HG02623 (cell line): ENCODE data around the gene RUNX2.

Experiments
- ATAC-seq: cut with Tn5 transposase; IDR thresholded peaks from one replicate; pipeline ENCODE4 v1.9.1; 2021; ENCODE audit warnings: moderate library complexity; ENCODE audit not compliant: unreplicated experiment

RUNX2 gene

DNA sequence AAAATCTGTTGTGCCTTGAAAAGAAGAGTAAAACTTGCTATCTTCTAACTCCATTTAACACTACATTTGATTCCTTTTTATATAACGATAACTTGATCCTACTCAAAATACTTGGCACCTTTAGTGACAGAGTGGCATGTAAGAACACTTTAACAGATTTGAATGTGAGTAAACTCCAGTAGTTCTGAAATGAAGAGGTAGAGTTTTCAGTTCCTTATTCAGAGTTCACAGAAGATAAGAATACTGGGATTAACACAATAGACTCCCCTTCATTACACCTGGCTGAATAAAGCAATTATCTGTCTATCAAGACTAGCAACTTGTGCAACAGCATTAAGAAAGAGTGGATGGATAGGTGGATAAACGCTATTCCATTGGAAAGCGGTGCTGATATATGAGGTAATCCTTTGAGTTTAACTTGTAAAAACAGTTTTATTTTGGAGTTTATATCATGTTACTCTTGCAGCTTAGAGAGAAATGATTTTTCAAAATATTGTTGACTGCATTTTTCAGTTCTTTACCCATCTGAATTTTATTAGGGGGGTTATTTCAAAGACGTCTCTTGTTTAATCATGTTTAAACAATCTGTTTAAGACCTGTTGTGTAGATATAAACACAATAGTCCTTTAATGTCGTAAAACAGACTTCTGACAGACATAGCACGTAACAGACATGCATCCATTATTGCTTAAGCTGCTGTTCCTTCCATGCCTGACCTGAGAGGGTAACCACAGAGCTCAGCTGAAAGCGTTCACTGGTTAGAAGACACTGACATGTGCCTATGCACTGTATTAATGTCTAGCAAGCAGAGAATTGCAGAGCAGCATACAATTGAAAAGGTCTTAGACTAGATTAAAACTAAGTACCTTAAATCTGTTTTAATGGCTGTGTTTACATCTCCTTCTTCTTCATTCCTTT lies 152.0 kb downstream of the RUNX2 start:
- peak; percentile 85 for ATAC-seq

- no peak for ATAC-seq
These were observed 152.8 kb downstream of the RUNX2 start for GRCh38 chr6:45480752-45481415.

- no peak for ATAC-seq
These were observed 154.9 kb downstream of the RUNX2 start for GRCh38 chr6:45483021-45483420.

- ATAC-seq = no peak
These were observed 155.4 kb downstream of the RUNX2 start for GRCh38 chr6:45483501-45483900.

DNA sequence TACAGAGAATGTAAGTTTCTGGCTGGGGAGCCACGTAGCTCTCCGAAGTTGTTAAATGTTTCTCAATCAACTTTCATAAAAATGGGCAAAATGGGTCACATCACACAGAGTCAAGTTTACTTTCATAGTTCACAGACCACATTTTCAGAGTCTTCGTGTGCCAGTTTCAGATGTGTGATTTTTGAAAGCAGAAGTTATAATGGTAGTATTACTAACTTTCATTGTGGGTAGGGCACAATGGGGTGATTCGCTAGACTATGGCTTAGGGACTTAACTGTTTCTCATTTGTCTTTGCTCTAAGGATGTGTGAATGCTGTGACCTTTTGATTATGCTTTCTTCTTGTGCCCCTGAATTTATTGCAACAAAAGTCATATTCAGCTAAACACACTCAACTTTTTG lies 158.6 kb downstream of the RUNX2 start:
- no peak for ATAC-seq

DNA sequence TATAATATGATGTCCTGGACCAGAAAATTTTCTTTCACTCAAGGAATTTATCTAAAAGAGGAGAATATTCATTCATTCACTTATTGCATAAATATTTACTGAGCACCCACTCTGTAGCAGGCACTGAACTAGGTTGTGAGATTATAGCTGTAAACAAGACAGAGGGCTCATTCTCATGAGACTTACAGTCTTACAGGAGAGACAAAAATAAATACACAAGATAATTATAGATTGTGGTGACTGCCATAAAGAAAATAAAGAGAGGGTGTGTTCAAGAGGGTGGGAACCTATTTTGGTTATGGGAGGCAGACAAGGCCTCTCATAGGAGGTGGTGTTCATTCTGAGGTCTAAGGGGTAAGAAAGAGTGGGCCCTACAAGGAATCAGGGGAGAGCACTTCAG lies 159.5 kb downstream of the RUNX2 start:
- no peak for ATAC-seq

DNA sequence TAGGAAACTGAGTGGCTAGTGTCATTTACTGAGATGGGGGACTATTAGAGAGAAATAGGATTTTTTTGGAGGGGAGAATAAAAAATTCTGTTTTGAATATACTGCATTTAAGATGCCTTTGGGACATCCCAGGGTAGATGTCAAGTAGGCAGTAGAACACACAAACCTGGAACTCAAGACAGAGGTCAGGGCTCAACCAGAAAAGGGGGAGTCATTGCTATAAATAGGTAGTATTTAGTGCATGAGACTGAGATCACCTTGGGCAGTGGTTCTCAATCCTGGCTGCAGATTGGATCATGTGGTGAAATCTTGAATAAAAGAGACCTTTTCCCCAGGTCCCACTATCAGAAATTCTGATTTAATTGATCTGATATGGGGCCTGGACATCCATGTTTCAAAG lies 160.1 kb downstream of the RUNX2 start:
- no peak for ATAC-seq

GRCh38 chr6:45488889-45489288 lies 160.8 kb downstream of the RUNX2 start:
- no peak for ATAC-seq

- no peak for ATAC-seq
These were observed 163.1 kb downstream of the RUNX2 start for GRCh38 chr6:45491048-45491735.

GRCh38 chr6:45491874-45492273 lies 163.7 kb downstream of the RUNX2 start:
- no peak for ATAC-seq

DNA sequence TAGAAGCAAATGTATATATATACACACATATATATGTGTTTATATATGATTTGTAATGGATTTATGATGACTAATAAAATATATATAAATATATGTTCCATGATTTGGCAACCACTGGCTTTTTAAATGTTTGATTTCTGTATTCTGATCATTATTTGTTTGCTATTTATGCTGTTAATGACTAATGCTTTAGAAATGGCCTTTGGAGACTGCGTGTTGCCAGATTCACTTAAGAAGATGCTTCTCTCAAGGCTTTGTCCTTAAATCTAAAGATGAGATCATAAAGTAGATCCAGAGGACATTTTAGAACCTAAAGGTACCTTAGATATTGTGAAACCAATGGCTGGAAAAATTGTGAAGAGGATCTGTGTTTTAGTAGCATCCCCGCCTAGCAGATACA lies 165.6 kb downstream of the RUNX2 start:
- no peak for ATAC-seq

GRCh38 chr6:45494416-45495135 lies 166.4 kb downstream of the RUNX2 start:
- ATAC-seq = no peak

GRCh38 chr6:45495429-45496084 lies 167.4 kb downstream of the RUNX2 start:
- no peak for ATAC-seq

- no peak for ATAC-seq
These were observed 167.9 kb downstream of the RUNX2 start for GRCh38 chr6:45496085-45496433.

DNA sequence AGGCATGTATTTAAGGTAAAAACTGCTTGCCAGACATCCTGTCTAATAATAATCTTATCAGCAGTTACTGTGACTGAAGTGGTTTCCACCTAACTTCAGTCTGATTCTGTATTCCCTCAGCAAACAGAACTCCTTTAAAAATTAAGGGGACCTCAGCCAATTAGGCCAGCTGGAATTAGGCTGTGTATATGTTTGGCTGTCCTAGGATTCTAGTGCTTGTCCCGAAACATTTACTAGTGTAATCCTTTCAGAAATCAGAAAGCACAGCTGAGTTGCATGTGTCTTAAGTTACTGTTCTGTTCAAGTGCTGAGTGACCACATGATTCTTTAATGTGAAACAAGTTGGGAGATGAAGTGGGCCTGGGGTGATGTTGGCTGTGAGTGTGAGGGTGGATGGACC lies 170.5 kb downstream of the RUNX2 start:
- ATAC-seq = no peak

- ATAC-seq = no peak
These were observed 173.0 kb downstream of the RUNX2 start for GRCh38 chr6:45500924-45501816.

DNA sequence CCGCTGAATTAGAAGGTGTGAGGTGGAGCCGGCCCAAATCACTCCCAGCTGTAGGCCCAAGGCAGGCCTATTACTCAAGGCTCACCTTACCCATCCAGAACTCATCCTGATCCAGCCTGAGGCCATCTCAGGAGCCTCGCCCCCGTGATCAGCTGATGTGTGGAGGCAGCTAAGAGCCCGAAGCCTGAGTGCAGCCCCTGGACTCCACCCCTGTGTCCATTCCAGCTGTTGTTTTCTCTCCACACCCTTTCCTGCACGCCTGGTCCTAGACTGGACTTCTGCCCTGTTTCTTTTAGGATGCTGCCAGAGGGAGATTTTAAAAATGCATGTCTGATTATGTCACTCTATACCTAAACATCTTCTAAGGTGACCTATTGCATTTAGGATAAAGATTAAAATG lies 174.3 kb downstream of the RUNX2 start:
- ATAC-seq = no peak

GRCh38 chr6:45504947-45505346 lies 176.8 kb downstream of the RUNX2 start:
- ATAC-seq = no peak

DNA sequence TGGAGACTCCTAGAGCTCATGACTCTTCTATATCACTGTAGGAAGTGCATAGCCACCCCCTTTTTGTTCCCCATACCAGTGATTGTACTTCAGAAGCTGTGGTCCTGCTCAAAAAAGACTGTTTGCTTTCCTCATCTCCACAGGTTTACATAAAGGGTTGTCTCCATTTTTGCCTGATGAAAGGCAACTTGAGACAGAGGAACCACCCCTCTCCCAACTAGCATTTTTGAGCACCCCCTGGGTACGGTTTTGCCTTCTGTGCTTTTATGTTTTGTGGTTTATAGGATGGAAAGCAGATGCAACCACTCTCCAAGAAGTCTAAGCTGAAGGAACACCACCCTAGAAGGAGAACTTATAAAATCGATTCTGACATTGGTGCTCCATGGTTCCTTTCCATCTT lies 177.3 kb downstream of the RUNX2 start:
- no peak for ATAC-seq

DNA sequence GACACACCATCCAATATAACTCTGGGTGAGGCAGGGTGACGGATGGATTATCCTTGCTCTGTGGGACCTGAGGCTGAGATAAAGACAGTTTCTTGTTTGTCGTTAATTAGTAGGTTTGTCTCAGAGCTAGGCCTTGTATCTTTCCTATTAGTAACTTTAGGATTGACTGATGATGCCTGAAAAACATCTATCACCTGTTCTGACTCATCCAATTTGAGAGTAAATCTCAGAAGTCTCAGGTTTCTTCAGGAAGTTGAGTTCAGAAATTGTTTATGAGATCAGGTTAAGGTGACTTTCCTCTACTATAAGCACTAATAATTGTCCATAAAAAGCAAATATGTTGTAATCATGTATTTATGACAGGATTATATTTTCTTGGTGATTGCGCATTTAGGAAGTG lies 179.1 kb downstream of the RUNX2 start:
- no peak for ATAC-seq
